ENCODE data around the gene NFIB. TPM values are rescaled to one million over a fixed set of nuclear protein-coding genes. Genes with fewer than 3 reads are reported as not detected.

The NFIB gene
- total and polyA plus RNA-seq, 2 of the 13 experiments (the other 11 are each of a cell fraction or from before 2014, with no cell fraction given) = 0.98 to 4.6 TPM

- Histone ChIP-seq H3K9ac (ENCODE audit: insufficient read depth, low read depth, low read length) (no peak overlapping the region), H3K27me3 (ENCODE audit: control insufficient read depth in 1 of 2, insufficient read depth in 2 of 2, low read length in 2 of 2) (no peaks in the 10 kb centered on the region), H2AFZ (ENCODE audit: low read length) (no peak overlapping the region), H3K27ac (ENCODE audit: extremely low read length, insufficient read depth, low read length) (no peak overlapping the region), H3K9me3 (ENCODE audit: low read length) (no peaks in the 10 kb centered on the region), H3K4me3 (replicated peaks in 1 of 3; ENCODE audit: insufficient read depth in 1 of 3, low read depth in 2 of 3, low read length in 3 of 3) (no peak overlapping the region), H3K4me2 (ENCODE audit: low read depth, low read length) (no peak overlapping the region), H3K79me2 (ENCODE audit: insufficient read depth, low read length) (no peaks in the 10 kb centered on the region), H3K36me3 (replicated peaks in 1 of 2; ENCODE audit: control insufficient read depth in 1 of 2, insufficient read depth in 2 of 2, low read length in 2 of 2) (no peaks in the 10 kb centered on the region), H3K4me1 (ENCODE audit: insufficient read depth, low read length) (no peaks in the 10 kb centered on the region), H4K20me1 (ENCODE audit: insufficient read depth, low read length) (no peaks in the 10 kb centered on the region)
- whole genome bisulfite sequencing (ENCODE audit: low lambda C conversion rate) = 55% methylated on average over 4 of the region's 4 CpGs
- DNase-seq (ENCODE audit: low spot score) (no peak), ATAC-seq (no peak), FAIRE-seq (no peak)
- ChIA-PET POLR2A (no interaction called here), CTCF (ENCODE audit: low intra/inter-chr PET ratio, low total read pairs) (no interaction called here)
- intact Hi-C loops (cut with micrococcal nuclease; ENCODE audit: unreplicated experiment) (no loop called here), in situ Hi-C loops (cut with HindIII; ENCODE audit: extremely low pct_ligation_motif_present, low pct_unique_long_range_greater_than_20kb) (no loop called here)
- BruUV-seq (replicated peaks) = no TSS peak
- no peak for TF ChIP-seq HOXA7 (CRISPR knock-in tag; IDR thresholded peaks at IDR 0.05)
- TF ChIP-seq TRAFD1 (CRISPR knock-in tag; IDR thresholded peaks at IDR 0.05; ENCODE audit: borderline replicate concordance) = no peak
- TF ChIP-seq SIX1 (CRISPR knock-in tag; IDR thresholded peaks at IDR 0.05; ENCODE audit: borderline replicate concordance) = no peak
- no peak for TF ChIP-seq HDAC1 (CRISPR knock-in tag; IDR thresholded peaks at IDR 0.05)
- TF ChIP-seq ZSCAN25 (CRISPR knock-in tag; IDR thresholded peaks at IDR 0.05) = no peak
- no peak for TF ChIP-seq RORA (CRISPR knock-in tag; IDR thresholded peaks at IDR 0.05)
- no peak for TF ChIP-seq ZNF687 (CRISPR knock-in tag; IDR thresholded peaks at IDR 0.05)
- TF ChIP-seq TIGD3 (CRISPR knock-in tag; IDR thresholded peaks at IDR 0.05; ENCODE audit: borderline replicate concordance) = no peak
- no peak for TF ChIP-seq TEAD3 (CRISPR knock-in tag; optimal IDR thresholded peaks at IDR 0.05; ENCODE audit: borderline replicate concordance)
- no peak for TF ChIP-seq SPEN (CRISPR knock-in tag; IDR thresholded peaks at IDR 0.05; ENCODE audit: low read depth)
- no peak for TF ChIP-seq DR1 (CRISPR knock-in tag; IDR thresholded peaks at IDR 0.05)
- no peak for TF ChIP-seq MIER3 (CRISPR knock-in tag; IDR thresholded peaks at IDR 0.05; ENCODE audit: borderline replicate concordance)
- no peak for TF ChIP-seq NR2F2 (IDR thresholded peaks at IDR 0.05; ENCODE audit: borderline replicate concordance, low read depth)
- TF ChIP-seq EP300 (IDR thresholded peaks at IDR 0.05; ENCODE audit: low read depth in 2 of 2, low read length in 2 of 2) = no peak
- no peak for TF ChIP-seq EP300 (CRISPR knock-in tag; IDR thresholded peaks at IDR 0.05; ENCODE audit: borderline replicate concordance)
Measured at GRCh38 chr9:14089051-14089803, 224.7 kb downstream of the NFIB start.

Measured in HepG2 (cell line).